Brain microvascular endothelial cell (primary cell): Measurements from ENCODE around the gene DNAH10.

Experiments used
- DNase-seq: peaks from one replicate; pipeline ENCODE4 v3.0.0-alpha.2; 2020
- H3K27ac ChIP-seq: fragments of 250-450 bp; sonication (Bioruptor Pico); 2 replicates; pipeline ENCODE4 v1.5.1; 2020; ENCODE audit warnings: mild to moderate bottlenecking, moderate library complexity
- H3K27me3 ChIP-seq: fragments of 250-450 bp; sonication (Bioruptor Pico); replicated peaks from 2 replicates; pipeline ENCODE4 v1.5.1; 2020; ENCODE audit warnings: mild to moderate bottlenecking
- H3K36me3 ChIP-seq: fragments of 250-450 bp; sonication (Bioruptor Pico); replicated peaks from 2 replicates; pipeline ENCODE4 v1.5.1; 2020; ENCODE audit warnings: mild to moderate bottlenecking
- H3K4me3 ChIP-seq: 2 replicates; pipeline ENCODE4 v1.5.1; 2011; ENCODE audit warnings: low read depth, mild to moderate bottlenecking, control low read depth, low read length, moderate library complexity
- in situ Hi-C: cut with HindIII; loops from 2 replicates; pipeline ENCODE4 v1.10.0; 2017; ENCODE audit warnings: low sequenced_read_pairs, low pct_ligation_motif_present
- TF ChIP-seq, protein P1 (sequence below): IDR thresholded peaks from 2 replicates; pipeline ENCODE4 v1.5.1; 2011; ENCODE audit warnings: low read depth, mild to moderate bottlenecking, moderate library complexity, low read length, control low read depth, inconsistent platforms; ENCODE audit errors: missing control alignments

DNAH10 gene

DNA sequence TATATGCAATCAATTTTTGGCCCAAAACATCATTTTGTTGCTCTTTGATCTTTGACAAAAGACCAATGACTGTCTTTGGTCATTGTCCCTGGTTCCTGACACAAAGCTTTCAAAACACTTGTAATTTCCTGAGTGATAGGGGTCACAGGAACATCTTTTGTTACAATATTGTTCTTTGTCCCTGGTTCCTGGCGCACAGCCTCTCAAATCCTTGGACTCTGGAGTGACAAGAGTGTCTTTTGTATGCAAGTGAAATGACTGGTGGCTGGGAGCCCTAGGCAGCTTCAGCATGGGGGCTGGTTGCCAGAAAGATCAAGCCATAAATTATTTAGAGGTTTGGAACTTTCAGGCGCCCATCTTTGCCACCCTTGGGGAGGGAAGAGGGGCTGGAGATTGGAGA lies 53.9 kb downstream of the DNAH10 start:
- H3K4me3 ChIP-seq, result no peak overlapping the region
- H3K27me3 ChIP-seq, result no peaks in the 10 kb centered on the region
- TF ChIP-seq, protein P1, sequence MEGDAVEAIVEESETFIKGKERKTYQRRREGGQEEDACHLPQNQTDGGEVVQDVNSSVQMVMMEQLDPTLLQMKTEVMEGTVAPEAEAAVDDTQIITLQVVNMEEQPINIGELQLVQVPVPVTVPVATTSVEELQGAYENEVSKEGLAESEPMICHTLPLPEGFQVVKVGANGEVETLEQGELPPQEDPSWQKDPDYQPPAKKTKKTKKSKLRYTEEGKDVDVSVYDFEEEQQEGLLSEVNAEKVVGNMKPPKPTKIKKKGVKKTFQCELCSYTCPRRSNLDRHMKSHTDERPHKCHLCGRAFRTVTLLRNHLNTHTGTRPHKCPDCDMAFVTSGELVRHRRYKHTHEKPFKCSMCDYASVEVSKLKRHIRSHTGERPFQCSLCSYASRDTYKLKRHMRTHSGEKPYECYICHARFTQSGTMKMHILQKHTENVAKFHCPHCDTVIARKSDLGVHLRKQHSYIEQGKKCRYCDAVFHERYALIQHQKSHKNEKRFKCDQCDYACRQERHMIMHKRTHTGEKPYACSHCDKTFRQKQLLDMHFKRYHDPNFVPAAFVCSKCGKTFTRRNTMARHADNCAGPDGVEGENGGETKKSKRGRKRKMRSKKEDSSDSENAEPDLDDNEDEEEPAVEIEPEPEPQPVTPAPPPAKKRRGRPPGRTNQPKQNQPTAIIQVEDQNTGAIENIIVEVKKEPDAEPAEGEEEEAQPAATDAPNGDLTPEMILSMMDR, result no peak
- in situ Hi-C loops, result no loop called here
- H3K27ac ChIP-seq, result no peak overlapping the region
- H3K36me3 ChIP-seq, result no peaks in the 10 kb centered on the region
- DNase-seq, result no peak

DNA sequence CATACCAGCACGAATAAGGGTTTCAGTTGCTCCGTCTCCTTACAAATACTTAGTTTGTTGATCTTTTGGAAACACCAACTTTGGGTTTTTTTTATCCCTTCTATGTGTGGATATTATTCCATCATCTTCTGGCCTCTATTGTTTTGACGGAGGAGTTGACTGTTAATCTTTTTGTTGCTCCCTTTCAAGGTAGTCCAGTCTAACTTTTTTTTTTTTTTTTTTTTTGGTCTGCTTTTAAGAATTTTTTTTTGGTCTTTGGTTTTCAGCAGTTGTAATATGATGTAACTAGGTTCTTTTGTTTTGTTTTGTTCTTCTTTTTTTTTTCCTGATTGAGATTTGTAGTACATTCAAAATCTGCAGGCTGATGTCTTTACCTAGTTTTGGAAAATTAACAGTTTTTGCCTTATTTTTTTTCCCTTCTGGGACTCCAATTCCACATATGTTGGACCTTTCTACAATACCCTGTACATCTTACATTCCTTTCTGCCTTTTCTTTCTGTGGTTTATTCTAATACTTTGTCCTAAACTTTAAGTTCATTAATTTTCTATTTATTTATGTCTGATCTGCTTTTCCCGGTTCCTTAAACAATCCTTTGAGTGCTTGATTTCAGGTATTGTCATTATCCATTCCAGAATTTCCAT lies 54.9 kb downstream of the DNAH10 start:
- in situ Hi-C loops, result no loop called here
- no peak for DNase-seq
- no peaks in the 10 kb centered on the region for H3K27me3 ChIP-seq
- H3K4me3 ChIP-seq, result no peak overlapping the region
- TF ChIP-seq, protein P1, result no peak
- no peak overlapping the region for H3K27ac ChIP-seq
- H3K36me3 ChIP-seq, result no peaks in the 10 kb centered on the region

DNA sequence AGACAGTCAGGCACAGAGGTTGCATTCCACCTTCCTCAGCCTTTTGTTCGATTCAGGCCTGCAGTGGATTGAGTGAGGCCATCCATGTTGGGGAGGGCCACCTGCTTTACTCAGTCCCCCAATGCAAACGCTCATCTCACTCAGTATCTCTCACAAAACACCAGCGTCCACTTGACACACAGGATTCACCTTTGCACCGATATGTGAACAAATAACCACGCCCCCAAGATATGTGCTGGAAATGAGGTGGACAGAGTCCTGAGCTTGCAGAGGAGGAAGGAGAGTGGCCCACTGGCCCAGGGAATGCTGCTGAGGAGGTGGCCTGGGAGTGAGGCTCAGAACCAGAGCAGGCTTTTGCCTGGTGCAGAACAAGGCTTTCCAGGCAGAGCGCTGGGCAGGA lies 60.7 kb downstream of the DNAH10 start:
- Histone ChIP-seq H3K36me3 (no peaks in the 10 kb centered on the region), H3K27me3 (no peaks in the 10 kb centered on the region), H3K27ac (no peak overlapping the region), H3K4me3 (no peak overlapping the region)
- TF ChIP-seq, protein P1, result no peak
- in situ Hi-C loops, result no loop called here
- DNase-seq, result no peak

DNA sequence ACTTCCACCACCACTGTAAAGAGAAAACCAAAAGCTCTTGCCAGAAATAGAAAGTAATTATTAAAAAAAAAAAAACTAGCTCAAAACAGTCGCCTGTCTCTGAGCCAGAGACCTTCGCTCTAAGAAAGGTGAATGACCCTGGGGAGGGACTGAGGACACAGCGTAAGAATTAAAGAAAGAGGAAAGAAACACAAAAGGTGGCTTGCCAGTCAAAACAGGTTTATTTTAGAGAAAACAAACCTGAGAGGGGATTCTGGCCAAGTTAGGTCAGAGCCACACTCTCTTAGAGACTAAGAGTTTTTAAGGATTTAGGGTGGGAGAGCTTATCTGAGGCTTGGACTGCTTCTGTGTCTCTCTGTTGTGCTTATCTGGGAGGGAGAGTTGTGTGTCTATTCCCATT lies 66.0 kb downstream of the DNAH10 start:
- in situ Hi-C loops, result no loop called here
- no peak overlapping the region for H3K4me3 ChIP-seq
- H3K27ac ChIP-seq, result no peak overlapping the region
- TF ChIP-seq, protein P1, result no peak
- DNase-seq, result no peak
- H3K27me3 ChIP-seq, result no peaks in the 10 kb centered on the region
- H3K36me3 ChIP-seq, result no peaks in the 10 kb centered on the region

DNA sequence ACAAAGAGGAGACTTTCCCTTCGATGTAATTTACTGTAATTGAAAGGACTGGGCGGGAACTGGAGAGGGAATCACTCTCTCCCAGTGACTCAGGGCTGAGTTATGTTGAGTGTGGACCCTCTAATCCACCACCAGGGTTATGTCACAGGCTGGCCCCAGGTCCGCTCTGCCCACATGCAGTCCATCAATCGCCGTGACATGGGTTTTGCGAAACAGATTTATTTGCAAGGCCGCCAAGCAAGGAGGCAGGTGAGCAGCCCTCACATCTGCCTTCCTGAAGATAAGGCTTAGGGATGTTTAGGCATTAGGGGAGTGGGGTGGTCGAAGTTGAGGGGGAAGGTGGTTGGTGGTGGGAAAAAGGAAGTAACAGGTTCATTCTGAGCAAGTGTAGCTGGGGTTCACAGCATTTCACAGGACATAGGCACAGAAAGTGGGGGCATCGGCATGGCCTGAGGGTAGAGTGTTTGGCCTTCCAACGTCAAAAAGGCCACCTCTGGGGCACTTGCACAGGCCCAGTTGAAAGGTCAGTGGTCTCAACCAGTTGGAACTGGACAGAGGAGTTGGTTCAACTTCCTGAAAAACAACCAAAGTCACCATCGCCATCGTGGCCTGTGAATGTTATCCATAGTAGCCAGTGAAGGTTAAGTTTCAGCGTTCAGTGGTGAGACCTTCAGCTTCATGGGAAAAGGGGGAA lies 66.9 kb downstream of the DNAH10 start:
- in situ Hi-C loops, result no loop called here
- no peak for DNase-seq
- H3K27ac ChIP-seq, result no peak overlapping the region
- TF ChIP-seq, protein P1, result no peak
- H3K27me3 ChIP-seq, result no peaks in the 10 kb centered on the region
- no peaks in the 10 kb centered on the region for H3K36me3 ChIP-seq
- no peak overlapping the region for H3K4me3 ChIP-seq
